PC-3 (cell line): ENCODE results near the gene PTPRB. TPM values are rescaled to one million over a fixed set of nuclear protein-coding genes. Genes with fewer than 3 reads are reported as not detected.
A peak's percentile ranks its signal among the peaks of the same experiment; 100 is the strongest.

Experiments used
- ATAC-seq: fragments of 200-7000 bp; cut with Tn5 transposase; 2 replicates; pipeline ENCODE4 v1.9.1; 2020; ENCODE audit warnings: mild to moderate bottlenecking, moderate library complexity
- BruUV-seq: library from RNA; stranded (reverse); fragments of 400-500 nt; replicated peaks from 2 replicates; lab custom pipeline; 2021; lab: Mats Ljungman, UMichigan
- CTCF ChIA-PET: fragments of 300-600 bp; sonication (Branson Sonifier 250); formaldehyde crosslinking; loops from one replicate; lab custom pipeline; 2022; ENCODE audit warnings: antibody characterized with exemption; lab: Charles Lee
- POLR2A ChIA-PET: fragments of 300-600 bp; sonication (Branson Sonifier 250); formaldehyde crosslinking; loops from one replicate; lab custom pipeline; 2022; ENCODE audit warnings: antibody characterized with exemption; ENCODE audit not compliant: unreplicated experiment; lab: Charles Lee
- DNase-seq: peaks from one replicate; pipeline ENCODE4 v3.0.0-alpha.2; 2015
- H2AFZ ChIP-seq: fragments of 300-600 bp; sonication (generic); 2 replicates; pipeline ENCODE4 v1.6.0; 2016; ENCODE audit warnings: antibody characterized with exemption, low read length
- H3F3A ChIP-seq: fragments of 300-600 bp; sonication (generic); one replicate; pipeline ENCODE4 v1.6.0; 2017; ENCODE audit warnings: antibody characterized with exemption, low read length, control low read depth, mild to moderate bottlenecking; ENCODE audit not compliant: unreplicated experiment
- H3K27ac ChIP-seq: fragments of 300-600 bp; sonication (generic); 2 replicates; pipeline ENCODE4 v1.5.1; 2016; ENCODE audit warnings: mild to moderate bottlenecking, low read length
- H3K27me3 ChIP-seq: fragments of 300-600 bp; sonication (generic); 2 replicates; pipeline ENCODE4 v1.6.1; 2016; ENCODE audit warnings: low read length, mixed read lengths
- H3K36me3 ChIP-seq: fragments of 300-600 bp; sonication (generic); 2 replicates; pipeline ENCODE4 v1.6.1; 2016; ENCODE audit warnings: low read depth, mixed run types, low read length, mixed read lengths
- H3K4me1 ChIP-seq: fragments of 300-600 bp; sonication (generic); 2 replicates; pipeline ENCODE4 v1.5.1; 2016; ENCODE audit warnings: low read length; ENCODE audit not compliant: insufficient read depth
- H3K4me2 ChIP-seq: fragments of 300-600 bp; sonication (generic); 2 replicates; pipeline ENCODE4 v1.6.0; 2016; ENCODE audit warnings: low read length
- H3K4me3 ChIP-seq: fragments of 300-600 bp; sonication (generic); 2 replicates; pipeline ENCODE4 v1.5.1; 2016; ENCODE audit warnings: mild to moderate bottlenecking, low read length, mixed read lengths
- H3K79me2 ChIP-seq: fragments of 300-600 bp; sonication (generic); 2 replicates; pipeline ENCODE4 v1.6.1; 2017; ENCODE audit warnings: low read length, mixed read lengths
- H3K9ac ChIP-seq: fragments of 300-600 bp; sonication (generic); 2 replicates; pipeline ENCODE4 v1.6.0; 2016; ENCODE audit warnings: mild to moderate bottlenecking, low read length
- H3K9me2 ChIP-seq: fragments of 300-600 bp; sonication (generic); replicated peaks from 2 replicates; pipeline ENCODE4 v1.6.1; 2016; ENCODE audit warnings: mixed run types, low read length, mixed read lengths
- H3K9me3 ChIP-seq: fragments of 300-600 bp; sonication (generic); 2 replicates; pipeline ENCODE4 v1.6.1; 2016; ENCODE audit warnings: low read length, mixed read lengths
- H4K20me1 ChIP-seq: fragments of 300-600 bp; sonication (generic); 2 replicates; pipeline ENCODE4 v1.6.1; 2016; ENCODE audit warnings: low read length, mixed read lengths
- EZH2 ChIP-seq: fragments of 300-600 bp; sonication (generic); IDR thresholded peaks from one replicate; pipeline ENCODE4 v1.6.1; 2017; ENCODE audit warnings: antibody characterized with exemption, mild to moderate bottlenecking, low read length; ENCODE audit not compliant: unreplicated experiment
- EZH2phosphoT487 ChIP-seq: fragments of 300-600 bp; sonication (generic); IDR thresholded peaks from 2 replicates; pipeline ENCODE4 v1.6.1; 2018; ENCODE audit warnings: mild to moderate bottlenecking, antibody characterized with exemption, low read length, borderline replicate concordance
- intact Hi-C: fragments of 100-400 bp; cut with micrococcal nuclease; formaldehyde crosslinking; loops from 2 replicates; pipeline ENCODE4 v1.9.0; 2023
- total RNA-seq: library from RNA; depleted of rRNA; stranded (reverse); fragments of >200 nt; gene quantifications from 2 replicates; pipeline ENCODE4 v1.2.3, GENCODE V29; 2014
- TF ChIP-seq, protein P1 (sequence below): fragments of 300-600 bp; sonication (generic); conservative IDR thresholded peaks from 2 replicates; pipeline ENCODE4 v1.5.1; 2017; ENCODE audit warnings: antibody characterized with exemption, low read depth, mild to moderate bottlenecking, low read length

PTPRB gene
- total RNA-seq, 1 experiment from 2014 or later = 0.66 TPM

DNA sequence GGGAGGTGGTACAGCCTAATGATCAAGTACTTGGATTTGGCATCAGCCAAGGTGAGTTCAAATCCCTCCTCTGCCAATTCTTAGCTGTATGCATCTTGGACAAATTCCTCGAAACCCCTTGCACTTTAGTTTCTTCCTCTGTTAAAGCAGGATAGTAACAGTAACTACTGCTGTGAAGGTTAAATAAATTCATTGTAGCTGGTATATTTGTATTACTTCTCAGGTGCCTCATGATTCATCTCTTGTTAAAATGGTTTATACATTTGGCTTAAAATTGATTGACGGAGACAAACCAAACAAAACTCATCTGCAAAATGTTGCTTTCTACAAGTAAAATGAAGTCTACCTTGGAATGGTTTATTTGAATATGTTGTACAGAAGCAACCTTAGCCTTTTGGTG lies 2.3 kb upstream of the PTPRB start:
- Histone ChIP-seq H3F3A (no peaks in the 10 kb centered on the region), H3K36me3 (no peaks in the 10 kb centered on the region), H3K4me1 (peaks cover 54% of the 10 kb centered on the region), H3K27me3 (no peaks in the 10 kb centered on the region), H3K4me3 (no peak overlapping the region), H3K27ac (peak overlapping the region; percentile 80), H3K9me3 (no peaks in the 10 kb centered on the region), H3K9me2 (no peaks in the 10 kb centered on the region), H3K79me2 (no peaks in the 10 kb centered on the region), H3K4me2 (peak overlapping the region; percentile 55), H3K9ac (peak overlapping the region; percentile 53), H4K20me1 (no peaks in the 10 kb centered on the region), H2AFZ (no peak overlapping the region)
- CTCF ChIA-PET = interaction anchor here (0.6 kb wide), 1 partner anchor 19 kb away, joined by 3 read pairs; no protein-coding TSS in a partner anchor
- ATAC-seq (peak; percentile 62), DNase-seq (peak; percentile 66)
- POLR2A ChIA-PET = interaction anchor here (0.5 kb wide), 1 partner anchor 36 kb away, joined by 7 read pairs; no protein-coding TSS in a partner anchor
- TF ChIP-seq, protein P1, sequence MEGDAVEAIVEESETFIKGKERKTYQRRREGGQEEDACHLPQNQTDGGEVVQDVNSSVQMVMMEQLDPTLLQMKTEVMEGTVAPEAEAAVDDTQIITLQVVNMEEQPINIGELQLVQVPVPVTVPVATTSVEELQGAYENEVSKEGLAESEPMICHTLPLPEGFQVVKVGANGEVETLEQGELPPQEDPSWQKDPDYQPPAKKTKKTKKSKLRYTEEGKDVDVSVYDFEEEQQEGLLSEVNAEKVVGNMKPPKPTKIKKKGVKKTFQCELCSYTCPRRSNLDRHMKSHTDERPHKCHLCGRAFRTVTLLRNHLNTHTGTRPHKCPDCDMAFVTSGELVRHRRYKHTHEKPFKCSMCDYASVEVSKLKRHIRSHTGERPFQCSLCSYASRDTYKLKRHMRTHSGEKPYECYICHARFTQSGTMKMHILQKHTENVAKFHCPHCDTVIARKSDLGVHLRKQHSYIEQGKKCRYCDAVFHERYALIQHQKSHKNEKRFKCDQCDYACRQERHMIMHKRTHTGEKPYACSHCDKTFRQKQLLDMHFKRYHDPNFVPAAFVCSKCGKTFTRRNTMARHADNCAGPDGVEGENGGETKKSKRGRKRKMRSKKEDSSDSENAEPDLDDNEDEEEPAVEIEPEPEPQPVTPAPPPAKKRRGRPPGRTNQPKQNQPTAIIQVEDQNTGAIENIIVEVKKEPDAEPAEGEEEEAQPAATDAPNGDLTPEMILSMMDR = no peak
- TF ChIP-seq EZH2 (no peak), EZH2phosphoT487 (no peak)
- BruUV-seq = no TSS peak
- intact Hi-C loops = loop anchor here (2.0 kb wide), 1 partner anchor 49 kb away; no protein-coding TSS in a partner anchor

- peak; percentile 26 for ATAC-seq
- BruUV-seq = no TSS peak
- H3K9ac ChIP-seq = peak overlapping the region; percentile 53
These were observed 1.6 kb upstream of the PTPRB start for GRCh38 chr12:70638639-70639360.

More at GRCh38 chr12:70638639-70639360, 1.6 kb upstream of the PTPRB start:
- H3F3A ChIP-seq = no peaks in the 10 kb centered on the region
- H3K9me3 ChIP-seq = no peaks in the 10 kb centered on the region
- no peaks in the 10 kb centered on the region for H3K9me2 ChIP-seq
- intact Hi-C loops = loop anchor here (2.0 kb wide), 1 partner anchor 48 kb away; no protein-coding TSS in a partner anchor
- H3K27ac ChIP-seq = peak overlapping the region; percentile 80
- ChIA-PET CTCF (interaction anchor here (1.1 kb wide), 1 partner anchor 36 kb away, joined by 3 read pairs; no protein-coding TSS in a partner anchor), POLR2A (no interaction called here)
- no peaks in the 10 kb centered on the region for H4K20me1 ChIP-seq
- H3K36me3 ChIP-seq = no peaks in the 10 kb centered on the region
- peak overlapping the region; percentile 55 for H3K4me2 ChIP-seq
- peaks cover 55% of the 10 kb centered on the region for H3K4me1 ChIP-seq
- no peaks in the 10 kb centered on the region for H3K79me2 ChIP-seq
- H3K4me3 ChIP-seq = no peak overlapping the region
- no peaks in the 10 kb centered on the region for H3K27me3 ChIP-seq
- peak; percentile 60 for DNase-seq
- TF ChIP-seq EZH2phosphoT487 (no peak), EZH2 (no peak)
- TF ChIP-seq, protein P1 = no peak
- H2AFZ ChIP-seq = no peak overlapping the region
